ENCODE data around the gene KCTD2.

DNA sequence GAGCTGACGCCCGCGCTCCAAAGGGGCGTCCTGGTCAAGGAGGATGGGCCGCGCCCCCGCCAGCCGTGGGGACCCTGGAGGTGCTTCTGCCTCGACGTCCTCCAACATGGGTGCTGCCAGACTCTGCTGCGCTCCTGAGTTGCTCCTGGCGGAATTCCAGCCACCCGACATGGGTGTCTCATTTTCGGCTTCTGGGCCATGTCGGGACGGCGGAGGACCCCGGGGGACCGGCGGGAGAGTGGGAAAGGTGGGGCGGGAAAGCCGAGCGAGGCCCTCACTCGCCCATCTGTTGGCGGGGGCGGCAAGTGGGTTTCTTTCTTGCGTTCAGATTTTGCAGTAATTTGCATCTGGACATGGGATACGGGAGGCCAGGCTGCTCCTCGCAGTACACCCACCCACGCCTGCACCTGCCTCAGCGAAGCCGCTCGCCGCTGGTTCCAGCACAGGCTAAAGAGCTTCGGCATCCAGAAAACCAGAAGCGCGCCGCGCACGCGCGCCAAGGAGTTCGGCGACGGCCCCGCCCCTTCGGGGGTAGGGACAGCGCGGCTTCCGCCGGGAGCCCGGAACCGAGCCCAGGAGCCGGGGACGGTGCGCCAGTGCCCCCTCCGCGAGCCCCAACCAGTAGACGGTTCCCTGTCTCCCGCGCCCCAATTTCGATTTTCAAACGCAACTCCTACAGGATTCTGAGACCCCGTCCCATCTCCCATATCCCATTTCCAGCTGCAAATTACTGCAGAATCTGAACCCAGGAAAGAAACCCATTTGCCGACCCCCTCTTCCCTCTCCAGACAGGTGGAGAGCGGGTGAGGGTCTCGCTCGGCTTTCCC is 62.6 kb downstream of the KCTD2 start, which contains the start of gene ARMC7:
- TF ChIP-seq, protein P1, sequence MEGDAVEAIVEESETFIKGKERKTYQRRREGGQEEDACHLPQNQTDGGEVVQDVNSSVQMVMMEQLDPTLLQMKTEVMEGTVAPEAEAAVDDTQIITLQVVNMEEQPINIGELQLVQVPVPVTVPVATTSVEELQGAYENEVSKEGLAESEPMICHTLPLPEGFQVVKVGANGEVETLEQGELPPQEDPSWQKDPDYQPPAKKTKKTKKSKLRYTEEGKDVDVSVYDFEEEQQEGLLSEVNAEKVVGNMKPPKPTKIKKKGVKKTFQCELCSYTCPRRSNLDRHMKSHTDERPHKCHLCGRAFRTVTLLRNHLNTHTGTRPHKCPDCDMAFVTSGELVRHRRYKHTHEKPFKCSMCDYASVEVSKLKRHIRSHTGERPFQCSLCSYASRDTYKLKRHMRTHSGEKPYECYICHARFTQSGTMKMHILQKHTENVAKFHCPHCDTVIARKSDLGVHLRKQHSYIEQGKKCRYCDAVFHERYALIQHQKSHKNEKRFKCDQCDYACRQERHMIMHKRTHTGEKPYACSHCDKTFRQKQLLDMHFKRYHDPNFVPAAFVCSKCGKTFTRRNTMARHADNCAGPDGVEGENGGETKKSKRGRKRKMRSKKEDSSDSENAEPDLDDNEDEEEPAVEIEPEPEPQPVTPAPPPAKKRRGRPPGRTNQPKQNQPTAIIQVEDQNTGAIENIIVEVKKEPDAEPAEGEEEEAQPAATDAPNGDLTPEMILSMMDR (IDR thresholded peaks at IDR 0.05; ENCODE audit: borderline replicate concordance, extremely low read depth, low read length, poor library complexity, severe bottlenecking): peak; percentile 11
- TF ChIP-seq EZH2 (IDR thresholded peaks at IDR 0.05; ENCODE audit: borderline replicate concordance, low read depth, low read length, severe bottlenecking): no peak
